PC-9 (cell line): ENCODE results near the gene OBSCN. TPM values are rescaled to one million over a fixed set of nuclear protein-coding genes. Genes with fewer than 3 reads are reported as not detected.

ENCODE experiments used
- BruUV-seq: library from RNA; stranded (reverse); fragments of 400-500 nt; replicated peaks from 2 replicates; lab custom pipeline; 2021; lab: Mats Ljungman, UMichigan
- CTCF ChIA-PET: fragments of 300-600 bp; sonication (Branson Sonifier 250); formaldehyde crosslinking; loops from one replicate; lab custom pipeline; 2022; ENCODE audit warnings: antibody characterized with exemption; lab: Charles Lee
- POLR2A ChIA-PET: fragments of 300-600 bp; sonication (Branson Sonifier 250); formaldehyde crosslinking; loops from one replicate; lab custom pipeline; 2022; ENCODE audit warnings: antibody characterized with exemption; ENCODE audit not compliant: unreplicated experiment; lab: Charles Lee
- DNase-seq, 2 experiments: peaks; one replicate each; pipeline versions ENCODE4 v3.0.0 to v3.0.0-alpha.2; 2015 to 2022; ENCODE audit warnings: mixed read lengths in 1 of 2
- H2AFZ ChIP-seq: fragments of 200-600 bp; sonication (generic); 2 replicates; pipeline ENCODE4 v1.8.1; 2017; ENCODE audit warnings: antibody characterized with exemption
- H3F3A ChIP-seq: fragments of 200-600 bp; sonication (generic); 2 replicates; pipeline ENCODE4 v1.8.1; 2017; ENCODE audit warnings: antibody characterized with exemption, mild to moderate bottlenecking, low read depth; ENCODE audit not compliant: insufficient read depth
- H3K27ac ChIP-seq: fragments of 200-600 bp; sonication (generic); 2 replicates; pipeline ENCODE4 v1.6.1; 2016; ENCODE audit warnings: mixed run types
- H3K27me3 ChIP-seq: fragments of 200-600 bp; sonication (generic); 2 replicates; pipeline ENCODE4 v1.6.1; 2016; ENCODE audit warnings: low read depth, mixed run types; ENCODE audit not compliant: insufficient read depth
- H3K36me3 ChIP-seq: fragments of 200-600 bp; sonication (generic); 2 replicates; pipeline ENCODE4 v1.6.1; 2016; ENCODE audit warnings: low read depth, mixed run types
- H3K4me1 ChIP-seq: fragments of 200-600 bp; sonication (generic); replicated peaks from 2 replicates; pipeline ENCODE4 v1.6.1; 2016; ENCODE audit warnings: mixed run types; ENCODE audit not compliant: insufficient read depth
- H3K4me2 ChIP-seq: fragments of 200-600 bp; sonication (generic); 2 replicates; pipeline ENCODE4 v1.6.1; 2017; ENCODE audit warnings: mixed run types
- H3K4me3 ChIP-seq: fragments of 200-600 bp; sonication (generic); 2 replicates; pipeline ENCODE4 v1.6.1; 2016; ENCODE audit warnings: mixed run types
- H3K79me2 ChIP-seq: fragments of 200-600 bp; sonication (generic); 2 replicates; pipeline ENCODE4 v1.6.1; 2017; ENCODE audit warnings: low read depth, mixed run types
- H3K9me2 ChIP-seq: fragments of 200-600 bp; sonication (generic); 2 replicates; pipeline ENCODE4 v1.8.1; 2017; ENCODE audit warnings: mild to moderate bottlenecking; ENCODE audit not compliant: insufficient read depth
- H3K9me3 ChIP-seq: fragments of 200-600 bp; sonication (generic); 2 replicates; pipeline ENCODE4 v1.8.1; 2016; ENCODE audit warnings: low read depth; ENCODE audit not compliant: insufficient read depth
- H4K20me1 ChIP-seq: fragments of 200-600 bp; sonication (generic); 2 replicates; pipeline ENCODE4 v1.8.1; 2017; ENCODE audit not compliant: insufficient read depth
- EZH2 ChIP-seq: fragments of 200-600 bp; sonication (generic); IDR thresholded peaks from 2 replicates; pipeline ENCODE4 v1.8.0; 2017; ENCODE audit warnings: antibody characterized with exemption, low read depth
- intact Hi-C: fragments of 100-400 bp; cut with micrococcal nuclease; formaldehyde crosslinking; loops from one replicate; pipeline ENCODE4 v1.10.0; 2022; ENCODE audit not compliant: unreplicated experiment
- total RNA-seq: library from RNA; stranded (reverse); gene quantifications from 2 replicates; pipeline ENCODE4 v1.2.3, GENCODE V29; 2021
- TF ChIP-seq, protein P1 (sequence below): fragments of 200-600 bp; sonication (generic); conservative IDR thresholded peaks from 2 replicates; pipeline ENCODE4 v1.6.1; 2017; ENCODE audit warnings: mixed run types, antibody characterized with exemption, mild to moderate bottlenecking, moderate library complexity

The OBSCN gene
- total RNA-seq, 1 experiment from 2014 or later = 62.9 TPM

DNA sequence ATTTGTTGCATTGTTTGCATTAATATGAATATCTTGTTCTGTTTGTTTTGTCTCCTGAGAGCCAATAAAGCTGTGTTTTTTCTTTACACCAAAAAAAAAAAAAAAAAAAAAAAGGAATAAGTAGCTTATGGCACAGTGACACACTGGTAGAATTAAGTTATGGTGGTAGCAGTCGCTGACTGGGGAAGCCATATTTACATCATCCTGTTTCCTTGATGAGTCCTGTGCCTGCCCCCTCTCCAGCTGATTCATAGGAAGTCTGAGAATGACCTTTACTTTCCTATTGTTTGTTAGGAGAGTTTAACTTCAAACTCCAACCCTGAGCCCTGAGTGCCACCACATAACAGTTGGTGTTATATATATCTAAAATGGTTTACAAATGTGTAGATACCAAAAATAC lies 62.2 kb downstream of the OBSCN start:
- Histone ChIP-seq H3K4me3 (no peak overlapping the region), H3K36me3 (no peaks in the 10 kb centered on the region), H2AFZ (no peak overlapping the region), H3K9me2 (no peaks in the 10 kb centered on the region), H3K79me2 (no peaks in the 10 kb centered on the region), H3K27ac (no peak overlapping the region), H3K27me3 (no peaks in the 10 kb centered on the region), H4K20me1 (no peaks in the 10 kb centered on the region), H3K4me1 (no peaks in the 10 kb centered on the region), H3K9me3 (no peaks in the 10 kb centered on the region), H3K4me2 (no peak overlapping the region), H3F3A (no peaks in the 10 kb centered on the region; the same call in 1 of the 2 replicates)
- TF ChIP-seq, protein P1, sequence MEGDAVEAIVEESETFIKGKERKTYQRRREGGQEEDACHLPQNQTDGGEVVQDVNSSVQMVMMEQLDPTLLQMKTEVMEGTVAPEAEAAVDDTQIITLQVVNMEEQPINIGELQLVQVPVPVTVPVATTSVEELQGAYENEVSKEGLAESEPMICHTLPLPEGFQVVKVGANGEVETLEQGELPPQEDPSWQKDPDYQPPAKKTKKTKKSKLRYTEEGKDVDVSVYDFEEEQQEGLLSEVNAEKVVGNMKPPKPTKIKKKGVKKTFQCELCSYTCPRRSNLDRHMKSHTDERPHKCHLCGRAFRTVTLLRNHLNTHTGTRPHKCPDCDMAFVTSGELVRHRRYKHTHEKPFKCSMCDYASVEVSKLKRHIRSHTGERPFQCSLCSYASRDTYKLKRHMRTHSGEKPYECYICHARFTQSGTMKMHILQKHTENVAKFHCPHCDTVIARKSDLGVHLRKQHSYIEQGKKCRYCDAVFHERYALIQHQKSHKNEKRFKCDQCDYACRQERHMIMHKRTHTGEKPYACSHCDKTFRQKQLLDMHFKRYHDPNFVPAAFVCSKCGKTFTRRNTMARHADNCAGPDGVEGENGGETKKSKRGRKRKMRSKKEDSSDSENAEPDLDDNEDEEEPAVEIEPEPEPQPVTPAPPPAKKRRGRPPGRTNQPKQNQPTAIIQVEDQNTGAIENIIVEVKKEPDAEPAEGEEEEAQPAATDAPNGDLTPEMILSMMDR = no peak
- no peak for TF ChIP-seq EZH2
- no TSS peak for BruUV-seq
- ChIA-PET POLR2A (interaction anchor here (0.7 kb wide), 1 partner anchor 188 kb away, joined by 9 read pairs; no protein-coding TSS in a partner anchor), CTCF (no interaction called here)
- intact Hi-C loops = no loop called here
- DNase-seq = no peak

DNA sequence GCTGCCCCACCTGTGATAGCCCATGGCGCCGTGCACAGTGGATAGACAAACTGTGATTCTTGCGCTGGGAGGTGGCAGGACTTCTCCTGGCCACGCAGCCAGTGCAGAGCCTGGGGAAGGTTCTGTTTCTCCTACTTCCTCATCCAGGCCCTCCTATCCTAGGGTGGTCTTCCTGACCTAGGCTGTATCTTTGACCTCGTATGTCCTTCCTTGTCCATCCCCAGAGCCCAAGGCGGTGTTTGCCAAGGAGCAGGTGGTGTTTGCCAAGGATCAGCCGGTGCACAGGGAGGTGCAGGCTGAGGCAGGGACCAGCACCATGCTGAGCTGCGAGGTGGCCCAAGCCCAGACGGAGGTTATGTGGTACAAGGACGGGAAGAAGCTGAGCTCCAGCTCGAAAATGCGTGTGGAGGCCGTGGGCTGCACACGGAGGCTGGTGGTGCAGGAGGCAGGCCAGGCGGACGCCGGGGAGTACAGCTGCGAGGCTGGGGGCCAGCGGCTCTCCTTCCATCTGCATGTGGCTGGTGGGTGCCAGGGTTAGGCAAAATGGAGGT lies 63.9 kb downstream of the OBSCN start:
- H3K4me1 ChIP-seq = no peaks in the 10 kb centered on the region
- no peak overlapping the region for H3K4me2 ChIP-seq
- H3K4me3 ChIP-seq = no peak overlapping the region
- no peaks in the 10 kb centered on the region for H3K27me3 ChIP-seq
- no peaks in the 10 kb centered on the region for H3K36me3 ChIP-seq
- no peaks in the 10 kb centered on the region for H4K20me1 ChIP-seq
- CTCF ChIA-PET = no interaction called here
- no TSS peak for BruUV-seq
- TF ChIP-seq EZH2 = no peak
- TF ChIP-seq, protein P1 = no peak
- no peaks in the 10 kb centered on the region for H3K9me2 ChIP-seq
- H3K9me3 ChIP-seq = no peaks in the 10 kb centered on the region
- no peak overlapping the region for H2AFZ ChIP-seq
- intact Hi-C loops = no loop called here
- POLR2A ChIA-PET = interaction anchor here (0.5 kb wide), 1 partner anchor 54 kb away, joined by 6 read pairs; no protein-coding TSS in a partner anchor
- no peaks in the 10 kb centered on the region; the same call in 1 of the 2 replicates for H3F3A ChIP-seq
- H3K27ac ChIP-seq = no peak overlapping the region
- H3K79me2 ChIP-seq = no peaks in the 10 kb centered on the region
- no peak for DNase-seq

DNA sequence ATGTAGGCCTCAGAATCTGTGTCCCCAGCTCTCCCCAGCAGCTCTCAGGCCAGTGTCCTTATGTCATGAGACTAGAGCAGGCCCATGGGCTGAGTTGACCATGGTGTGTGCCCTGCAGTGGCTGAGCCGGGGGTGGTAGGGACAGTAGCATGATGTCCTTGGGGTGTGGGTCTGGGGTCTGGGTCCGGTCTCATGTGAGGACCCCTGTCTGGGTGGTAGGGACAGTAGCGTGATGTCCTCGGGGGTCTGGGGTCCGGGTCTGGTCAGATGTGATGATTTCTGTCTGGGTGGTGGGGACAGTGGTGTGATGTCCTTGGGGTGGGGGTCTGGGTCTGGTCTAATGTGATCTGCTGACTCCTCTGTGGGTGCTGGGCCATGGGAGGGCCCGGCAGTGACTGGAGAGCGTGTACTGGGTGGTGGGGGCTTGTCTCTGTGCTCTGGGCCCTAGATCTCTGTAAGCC lies 64.5 kb downstream of the OBSCN start:
- POLR2A ChIA-PET = interaction anchor here (0.5 kb wide), 1 partner anchor 55 kb away, joined by 6 read pairs; no protein-coding TSS in a partner anchor
- CTCF ChIA-PET = no interaction called here
- no peak overlapping the region for H3K27ac ChIP-seq
- no peaks in the 10 kb centered on the region for H3K4me1 ChIP-seq
- intact Hi-C loops = no loop called here
- BruUV-seq = no TSS peak
- TF ChIP-seq, protein P1 = no peak
- no peak for TF ChIP-seq EZH2
- H3K4me3 ChIP-seq = no peak overlapping the region
- H3K9me3 ChIP-seq = no peaks in the 10 kb centered on the region
- no peaks in the 10 kb centered on the region for H3K27me3 ChIP-seq
- H4K20me1 ChIP-seq = no peaks in the 10 kb centered on the region
- no peak overlapping the region for H3K4me2 ChIP-seq
- no peaks in the 10 kb centered on the region for H3K9me2 ChIP-seq
- H2AFZ ChIP-seq = no peak overlapping the region
- no peaks in the 10 kb centered on the region for H3K36me3 ChIP-seq
- no peaks in the 10 kb centered on the region for H3K79me2 ChIP-seq
- no peaks in the 10 kb centered on the region; the same call in 1 of the 2 replicates for H3F3A ChIP-seq
- no peak for DNase-seq
